Kidney (tissue), 14 donors: ENCODE measurements around the gene KLHL29. TPM values are rescaled to one million over a fixed set of nuclear protein-coding genes. Genes with fewer than 3 reads are reported as not detected.

Experiments
- DNase-seq, 5 donors: peaks; one replicate each; pipeline ENCODE4 v3.0.0-alpha.2; 2013 to 2020
- FAIRE-seq: peaks from 2 replicates; lab custom pipeline; 2012; peaks lifted over from hg19 to GRCh38; lab: Jason Lieb, UNC
- H3K27ac ChIP-seq, 2 donors: one replicate each; pipeline ENCODE4 v1.7.0; 2013; ENCODE audit warnings: low read depth in 2 of 2, low read length in 2 of 2, inconsistent platforms in 1 of 2
- H3K27me3 ChIP-seq: one replicate; pipeline ENCODE4 v1.7.1; 2013; ENCODE audit warnings: low read length, inconsistent platforms; ENCODE audit not compliant: control insufficient read depth, insufficient read depth
- H3K36me3 ChIP-seq, 3 donors: one replicate each; pipeline versions ENCODE4 v1.7.0 to v1.7.1; 2013; ENCODE audit warnings: low read length in 3 of 3, control low read depth in 1 of 3, inconsistent platforms in 1 of 3; ENCODE audit not compliant: insufficient read depth in 3 of 3, control insufficient read depth in 2 of 3
- H3K4me1 ChIP-seq, 3 donors: one replicate each; pipeline versions ENCODE4 v1.7.0 to v1.7.1; 2013; ENCODE audit warnings: low read length in 3 of 3, inconsistent platforms in 1 of 3, low read depth in 1 of 3; ENCODE audit not compliant: control insufficient read depth in 2 of 3, insufficient read depth in 2 of 3
- H3K4me3 ChIP-seq, 3 donors: one replicate each; pipeline versions ENCODE4 v1.7.0 to v1.8.1; 2013; ENCODE audit warnings: low read length in 3 of 3, control low read depth in 1 of 3, inconsistent platforms in 1 of 3
- H3K9ac ChIP-seq, 3 donors: one replicate each; pipeline versions ENCODE4 v1.7.0 to v1.7.1; 2013; ENCODE audit warnings: low read length in 3 of 3, control low read depth in 1 of 3, inconsistent platforms in 1 of 3
- H3K9me3 ChIP-seq, 3 donors: one replicate each; pipeline versions ENCODE4 v1.7.0 to v1.7.1; 2013; ENCODE audit warnings: low read length in 3 of 3, control low read depth in 1 of 3, inconsistent platforms in 1 of 3; ENCODE audit not compliant: control insufficient read depth in 2 of 3, insufficient read depth in 1 of 3
- intact Hi-C: fragments of 100-400 bp; cut with DNase I; formaldehyde crosslinking; loops from one replicate; pipeline ENCODE4 v1.11.1; 2022
- polyA plus RNA-seq: library from polyadenylated mRNA; stranded (reverse); fragments of 350-450 nt; fragmentation: Illumina TruSeq; extraction: RNeasy Lipid Tissue Mini Kit (QIAGEN cat#74804); gene quantifications from one replicate; pipeline ENCODE4 v1.2.3, GENCODE V29; 2014; ENCODE audit warnings: low read depth, low replicate concordance; ENCODE audit not compliant: insufficient read depth
- total RNA-seq: library from RNA; stranded (reverse); fragmentation: NEBNext Ultra II Directional; extraction: Animal tissue kit (Norgen Biotek cat#: 25700); gene quantifications from one replicate; pipeline ENCODE4 v1.2.1, GENCODE V29; 2021
- TF ChIP-seq, protein P1 (sequence below): IDR thresholded peaks from 3 replicates; pipeline ENCODE4 v1.5.1; 2012; ENCODE audit warnings: mild to moderate bottlenecking, moderate library complexity, borderline replicate concordance; ENCODE audit not compliant: insufficient read depth; ENCODE audit errors: extremely low read depth
- donor health status: control.
- donor health status: control.
- donor health status: control.
- donor health status: control.
- donor health status: control.
- donor health status: DM: yes; HTN: yes; CAD: no.
- donor health status: Normal renal cell carcinoma (clear cell type).

The KLHL29 gene
- total and polyA plus RNA-seq, 2 donors from 2014 or later = 1.5 to 10.5 TPM

- Histone ChIP-seq H3K9ac (no peak overlapping the region), H3K4me1 (no peaks in the 10 kb centered on the region), H3K4me3 (no peak overlapping the region), H3K27ac (no peak overlapping the region), H3K9me3 (peaks cover 0 to 9% (median 3%) of the 10 kb centered on the region in 3 donors), H3K27me3 (no peaks in the 10 kb centered on the region), H3K36me3 (no peaks in the 10 kb centered on the region)
- TF ChIP-seq, protein P1, sequence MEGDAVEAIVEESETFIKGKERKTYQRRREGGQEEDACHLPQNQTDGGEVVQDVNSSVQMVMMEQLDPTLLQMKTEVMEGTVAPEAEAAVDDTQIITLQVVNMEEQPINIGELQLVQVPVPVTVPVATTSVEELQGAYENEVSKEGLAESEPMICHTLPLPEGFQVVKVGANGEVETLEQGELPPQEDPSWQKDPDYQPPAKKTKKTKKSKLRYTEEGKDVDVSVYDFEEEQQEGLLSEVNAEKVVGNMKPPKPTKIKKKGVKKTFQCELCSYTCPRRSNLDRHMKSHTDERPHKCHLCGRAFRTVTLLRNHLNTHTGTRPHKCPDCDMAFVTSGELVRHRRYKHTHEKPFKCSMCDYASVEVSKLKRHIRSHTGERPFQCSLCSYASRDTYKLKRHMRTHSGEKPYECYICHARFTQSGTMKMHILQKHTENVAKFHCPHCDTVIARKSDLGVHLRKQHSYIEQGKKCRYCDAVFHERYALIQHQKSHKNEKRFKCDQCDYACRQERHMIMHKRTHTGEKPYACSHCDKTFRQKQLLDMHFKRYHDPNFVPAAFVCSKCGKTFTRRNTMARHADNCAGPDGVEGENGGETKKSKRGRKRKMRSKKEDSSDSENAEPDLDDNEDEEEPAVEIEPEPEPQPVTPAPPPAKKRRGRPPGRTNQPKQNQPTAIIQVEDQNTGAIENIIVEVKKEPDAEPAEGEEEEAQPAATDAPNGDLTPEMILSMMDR = no peak
- DNase-seq (peak in 1 of 5 donors; percentile 33), FAIRE-seq (no peak)
- intact Hi-C loops = no loop called here
Measured at GRCh38 chr2:23624915-23625314, 239.9 kb downstream of the KLHL29 start.

DNA sequence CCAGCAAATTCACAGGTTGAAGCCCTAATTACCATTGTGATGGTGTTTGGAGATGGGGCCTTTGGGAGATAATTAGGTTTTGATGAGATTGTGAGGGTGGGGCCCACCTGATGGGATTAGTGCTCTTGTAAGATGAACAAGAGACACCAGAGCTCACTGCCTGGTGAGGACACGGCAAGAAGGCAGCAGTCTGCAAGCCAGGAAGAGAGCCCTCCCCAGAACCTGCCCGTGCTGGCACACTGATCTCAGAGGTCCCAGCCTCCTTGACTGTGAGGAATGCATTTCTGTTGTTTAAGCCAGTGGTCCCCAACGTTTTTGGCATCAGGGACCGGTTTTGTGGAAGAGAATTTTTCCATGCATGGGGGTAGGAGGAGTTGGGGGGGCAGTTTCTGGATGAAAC, 240.7 kb downstream of the KLHL29 start:
- Histone ChIP-seq H3K27me3 (no peaks in the 10 kb centered on the region), H3K4me3 (no peak overlapping the region), H3K9me3 (peaks cover 0 to 9% (median 3%) of the 10 kb centered on the region in 3 donors), H3K4me1 (no peaks in the 10 kb centered on the region), H3K9ac (no peak overlapping the region), H3K27ac (no peak overlapping the region), H3K36me3 (no peaks in the 10 kb centered on the region)
- TF ChIP-seq, protein P1 = no peak
- FAIRE-seq (no peak), DNase-seq (peak in 1 of 5 donors; percentile 3)
- intact Hi-C loops = no loop called here

GRCh38 chr2:23626701-23627230, 241.8 kb downstream of the KLHL29 start:
- Histone ChIP-seq H3K4me3 (no peak overlapping the region), H3K4me1 (no peaks in the 10 kb centered on the region), H3K27me3 (no peaks in the 10 kb centered on the region), H3K9me3 (peaks cover 0 to 9% (median 3%) of the 10 kb centered on the region in 3 donors), H3K36me3 (no peaks in the 10 kb centered on the region), H3K27ac (no peak overlapping the region), H3K9ac (no peak overlapping the region)
- peak in 1 of 5 donors; percentile 61 for DNase-seq
- TF ChIP-seq, protein P1 = no peak
- intact Hi-C loops = no loop called here
- no peak for FAIRE-seq
